Fibroblast of the conjunctiva (primary cell): ENCODE results near the gene EQTN.
"Not testable (repeated sequence)": the region's sequence is repeated elsewhere in the genome, so short reads cannot be mapped to it uniquely, and the experiment has no call there.

Experiments used
- DNase-seq: peaks from one replicate; pipeline ENCODE4 v3.0.0-alpha.2; 2010; ENCODE audit warnings: low read depth

EQTN gene

GRCh38 chr9:27292659-27293405, 4.1 kb downstream of the EQTN start:
- peak; percentile 83 for DNase-seq

GRCh38 chr9:27291292-27291691, 5.7 kb downstream of the EQTN start:
- DNase-seq, result no peak

DNA sequence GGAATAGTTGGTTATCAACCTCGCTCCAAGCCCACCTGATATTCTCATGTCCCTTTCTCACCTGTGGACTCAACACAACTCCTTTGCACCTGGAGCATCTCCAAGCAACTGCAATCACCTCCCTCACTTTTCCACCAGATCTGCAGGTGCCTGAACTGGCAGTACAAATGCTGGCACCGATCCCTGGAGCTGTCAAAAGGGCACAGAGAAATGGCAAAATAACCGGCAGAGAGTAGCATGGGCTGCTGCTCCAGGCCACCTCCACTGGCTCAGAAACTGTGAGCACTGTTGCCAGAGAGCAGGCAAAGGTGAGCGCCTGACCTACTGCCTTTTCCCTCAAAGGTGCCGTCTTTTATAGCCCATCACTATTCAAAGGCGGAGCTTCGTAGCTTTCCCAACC, 14.7 kb downstream of the EQTN start:
- DNase-seq, result no peak

GRCh38 chr9:27280860-27281259, 16.1 kb downstream of the EQTN start:
- DNase-seq, result no peak

- DNase-seq, result no peak
These were observed 16.7 kb downstream of the EQTN start for GRCh38 chr9:27280249-27280648.

GRCh38 chr9:27279611-27280010, 17.3 kb downstream of the EQTN start:
- no peak for DNase-seq

DNA sequence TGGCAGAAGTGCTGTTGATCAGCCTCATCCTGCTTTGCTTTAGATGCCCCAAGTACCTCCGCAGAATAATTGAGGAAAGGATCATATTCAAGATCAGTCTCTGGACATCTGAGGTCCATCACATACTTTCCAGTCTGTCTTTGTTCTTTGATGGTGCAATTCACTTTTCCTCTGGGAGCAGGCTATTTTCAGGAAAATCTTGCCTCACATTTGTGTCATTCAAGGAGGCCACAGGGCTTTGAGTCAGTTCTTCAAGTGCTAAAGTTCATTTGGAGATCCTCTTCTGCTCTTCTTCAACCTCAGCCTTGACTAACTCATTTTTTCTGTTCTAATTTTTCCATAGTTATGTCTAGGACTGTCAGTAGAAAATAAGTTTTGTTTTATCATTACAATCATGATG, 18.6 kb downstream of the EQTN start:
- no peak for DNase-seq

DNA sequence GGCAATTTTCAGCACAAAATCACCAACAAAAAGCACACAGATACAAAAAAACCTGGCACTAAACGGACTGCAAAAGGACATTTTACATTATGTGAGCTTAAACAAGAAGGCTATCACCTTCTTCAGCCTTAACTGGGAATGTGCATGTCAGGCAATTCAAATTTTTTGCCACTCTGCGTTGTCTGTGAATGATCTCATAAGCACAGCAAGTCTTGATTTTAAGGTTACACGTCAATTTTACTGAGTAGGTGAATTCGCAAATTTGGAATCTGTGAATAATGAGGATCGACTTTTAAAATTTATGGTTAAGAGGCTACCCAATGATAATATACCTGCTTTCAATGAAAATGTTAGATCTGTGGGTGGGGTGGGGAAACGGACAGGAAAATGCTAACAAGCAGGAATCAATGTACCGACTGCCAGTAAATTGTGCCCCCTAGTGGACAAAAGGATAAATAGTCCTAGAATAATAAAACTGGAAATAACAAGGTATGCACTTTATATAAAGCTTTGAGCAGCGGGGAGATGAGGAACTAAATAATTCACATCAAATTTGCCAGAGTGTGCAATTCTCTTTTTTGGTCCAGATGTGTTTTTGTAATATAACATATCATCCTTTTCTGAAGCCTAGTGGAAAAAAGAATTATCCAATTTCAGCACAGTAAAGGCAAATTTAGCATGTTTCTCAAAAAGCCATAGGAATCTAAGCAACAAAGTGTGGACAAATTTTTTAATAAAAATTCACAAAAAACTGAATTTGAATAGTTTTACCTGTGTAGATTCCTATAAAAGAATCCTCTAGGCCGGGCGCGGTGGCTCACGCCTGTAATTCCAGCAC, 20.5 kb downstream of the EQTN start:
- DNase-seq, result peak; percentile 35

DNA sequence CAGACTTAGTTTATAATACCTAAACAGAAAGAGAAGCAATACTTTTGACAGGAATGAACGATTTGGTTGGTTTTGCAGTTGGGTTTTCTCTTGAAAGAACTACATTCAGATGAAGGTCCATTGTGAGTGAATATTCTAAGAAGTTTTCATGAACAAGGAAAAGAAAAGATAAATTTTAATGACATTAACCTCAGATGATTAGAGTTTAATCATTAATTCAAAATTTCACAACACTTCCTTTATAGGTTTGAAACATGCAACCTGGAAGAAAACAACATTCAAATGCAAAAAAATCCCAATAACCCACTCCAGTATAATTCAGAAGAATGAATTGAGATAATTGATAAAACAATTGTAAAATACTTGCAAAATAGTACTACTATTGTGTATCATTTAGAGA, 23.8 kb downstream of the EQTN start:
- no peak for DNase-seq

DNA sequence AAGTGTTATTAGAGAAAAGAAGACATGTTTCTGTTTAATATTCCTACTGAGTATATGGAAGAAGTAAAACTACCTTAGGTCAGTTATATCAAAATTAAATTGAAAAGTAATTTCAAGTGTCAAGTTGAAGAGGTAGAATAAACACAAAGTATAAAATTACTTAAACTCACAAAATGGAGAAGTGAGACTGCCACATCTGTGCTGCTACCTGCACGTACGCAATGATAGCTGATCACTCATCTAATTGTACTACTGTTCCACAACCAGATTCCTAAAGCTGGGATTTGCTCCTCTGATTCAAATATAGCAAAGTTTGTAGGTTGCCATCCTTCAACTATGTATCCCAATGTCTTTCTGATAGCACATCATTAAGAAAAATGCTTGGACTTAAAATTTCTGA, 24.8 kb downstream of the EQTN start:
- no peak for DNase-seq

DNA sequence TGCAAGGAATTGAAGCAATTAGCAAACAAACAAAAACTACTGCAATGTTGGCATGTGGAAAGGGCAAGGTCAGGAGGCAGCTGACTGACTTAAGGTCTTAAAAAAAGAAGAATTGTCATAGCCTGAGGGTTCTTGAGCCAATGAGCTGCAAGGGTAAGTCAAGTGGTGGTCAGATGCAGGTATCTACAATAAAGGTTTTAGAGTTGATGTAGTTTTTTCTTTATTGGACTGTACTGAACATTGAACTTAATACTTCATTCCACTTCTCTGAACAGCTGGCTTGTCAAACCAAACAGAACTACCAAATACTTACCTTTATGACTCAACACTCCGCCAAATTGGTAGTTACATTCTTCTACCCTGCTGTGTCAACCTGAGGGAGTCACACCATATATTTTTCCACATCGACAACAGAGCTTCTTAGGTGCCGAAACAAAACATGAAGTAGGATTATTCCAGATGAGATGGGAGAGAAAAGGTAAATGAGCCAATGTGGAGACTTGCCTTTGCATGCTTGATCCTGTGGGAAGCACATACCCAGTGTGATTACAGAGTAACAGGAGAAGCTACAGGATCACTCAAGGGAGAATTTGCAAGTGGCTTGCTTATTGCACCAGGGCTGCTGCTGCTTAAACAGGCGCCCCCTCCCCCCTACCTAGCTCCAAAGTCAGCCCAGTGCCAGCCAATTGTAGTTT, 35.3 kb downstream of the EQTN start:
- no peak for DNase-seq

GRCh38 chr9:27260789-27261516, 36.0 kb downstream of the EQTN start:
- no peak for DNase-seq

DNA sequence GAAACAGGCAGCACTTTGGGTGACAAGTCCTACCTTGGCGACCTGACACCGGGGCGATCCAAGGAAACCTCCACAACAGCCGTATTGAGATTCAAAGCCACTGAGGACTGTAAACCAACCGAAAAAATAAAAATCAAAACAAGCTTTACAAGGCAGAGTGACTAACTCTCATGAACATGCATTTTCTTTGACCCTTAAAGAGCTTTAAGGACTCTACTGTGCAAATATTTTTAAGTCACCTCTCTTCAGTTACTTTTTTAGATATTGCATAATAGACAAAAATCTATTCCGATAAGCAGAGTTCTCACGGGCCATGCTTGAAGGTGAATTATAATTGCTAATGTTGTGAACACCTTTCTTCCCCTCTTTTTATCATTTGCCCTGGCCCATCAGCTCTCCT, 38.3 kb downstream of the EQTN start:
- no peak for DNase-seq

GRCh38 chr9:27248702-27249101, 48.2 kb downstream of the EQTN start:
- DNase-seq, result no peak

DNA sequence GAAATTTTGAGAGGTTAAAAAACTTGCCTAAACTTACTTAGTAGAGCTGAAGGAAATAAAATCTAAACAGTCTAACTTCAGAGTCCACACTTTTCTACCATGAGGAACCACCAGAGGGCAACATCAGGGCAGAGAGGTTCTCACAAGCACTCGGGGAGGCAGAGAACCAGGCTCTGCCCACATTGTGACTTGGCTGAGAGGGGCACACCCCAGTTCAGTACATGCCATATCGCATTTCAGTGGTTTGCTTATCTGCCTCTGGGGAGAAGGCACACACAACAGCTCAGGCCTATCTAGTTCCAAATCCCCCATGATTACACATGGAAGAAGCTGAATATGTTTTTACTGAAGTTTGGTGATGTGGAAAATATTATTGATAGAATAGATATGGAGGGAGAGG, 49.2 kb downstream of the EQTN start:
- peak; percentile 30 for DNase-seq

DNA sequence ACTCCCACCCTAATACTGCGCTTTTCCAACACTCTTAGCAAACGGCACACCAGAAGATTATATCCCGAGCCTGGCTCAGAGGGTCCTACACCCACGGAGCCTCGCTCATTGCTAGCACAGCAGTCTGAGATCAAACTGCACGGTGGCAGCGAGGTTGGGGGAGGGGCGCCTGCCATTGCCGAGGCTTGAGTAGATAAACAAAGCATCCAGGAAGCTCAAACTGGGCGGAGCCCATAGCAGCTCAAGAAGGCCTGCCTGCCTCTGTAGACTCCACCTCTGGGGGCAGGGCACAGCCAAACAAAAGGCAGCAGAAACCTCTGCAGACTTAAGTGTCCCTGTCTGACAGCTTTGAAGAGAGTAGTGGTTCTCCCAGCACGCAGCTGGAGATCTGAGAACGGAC, 57.3 kb downstream of the EQTN start:
- DNase-seq, result not testable (repeated sequence)
